M059J (cell line): Measurements from ENCODE around the gene FOXB1. TPM values are rescaled to one million over a fixed set of nuclear protein-coding genes. Genes with fewer than 3 reads are reported as not detected.
A peak's percentile ranks its signal among the peaks of the same experiment; 100 is the strongest.

Experiments
- DNase-seq: peaks from one replicate; pipeline ENCODE4 v3.0.0-alpha.2; 2012; ENCODE audit warnings: low read depth
- total RNA-seq: library from RNA; depleted of rRNA; stranded (reverse); fragments of >200 nt; shearing (Covaris generic); gene quantifications from 2 replicates; pipeline ENCODE4 v1.2.3, GENCODE V29; 2014

FOXB1 gene
- total RNA-seq, 1 experiment from 2014 or later = not detected

- no peak for DNase-seq
These were observed 5.0 kb upstream of the FOXB1 start for GRCh38 chr15:59998950-59999611.

DNA sequence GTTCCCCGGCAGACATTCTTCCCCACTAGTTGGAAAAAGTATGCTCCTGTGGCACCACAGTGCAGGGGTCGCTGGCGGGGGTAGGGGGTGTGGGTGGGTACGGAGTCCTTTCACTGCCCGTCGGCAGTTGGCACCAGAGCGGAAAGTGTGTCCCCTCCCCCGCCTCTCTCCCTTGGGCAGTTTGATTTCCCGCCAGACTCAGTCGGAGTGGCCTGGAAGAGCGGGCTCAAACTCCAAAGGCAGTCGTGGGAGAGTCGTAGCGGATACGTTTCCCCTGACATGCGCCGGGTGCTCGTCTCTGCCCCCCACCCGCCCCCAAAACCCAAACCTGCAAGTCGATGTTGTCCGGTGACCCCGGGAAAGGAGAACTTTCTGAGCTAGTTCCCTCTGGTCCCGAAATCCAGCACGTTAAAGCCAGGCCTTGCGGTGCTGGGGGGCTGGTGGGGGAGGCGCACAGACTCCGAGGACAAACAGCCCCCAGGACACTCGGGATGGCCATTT is 4.4 kb upstream of the FOXB1 start:
- no peak for DNase-seq

- DNase-seq = peak; percentile 30
These were observed 3.8 kb upstream of the FOXB1 start for GRCh38 chr15:60000113-60000823.

GRCh38 chr15:60000824-60001609 is 3.1 kb upstream of the FOXB1 start:
- no peak for DNase-seq

- DNase-seq = no peak
These were observed 2.2 kb upstream of the FOXB1 start for GRCh38 chr15:60001610-60002527.

GRCh38 chr15:60002528-60003218 is 1.4 kb upstream of the FOXB1 start:
- no peak for DNase-seq

DNA sequence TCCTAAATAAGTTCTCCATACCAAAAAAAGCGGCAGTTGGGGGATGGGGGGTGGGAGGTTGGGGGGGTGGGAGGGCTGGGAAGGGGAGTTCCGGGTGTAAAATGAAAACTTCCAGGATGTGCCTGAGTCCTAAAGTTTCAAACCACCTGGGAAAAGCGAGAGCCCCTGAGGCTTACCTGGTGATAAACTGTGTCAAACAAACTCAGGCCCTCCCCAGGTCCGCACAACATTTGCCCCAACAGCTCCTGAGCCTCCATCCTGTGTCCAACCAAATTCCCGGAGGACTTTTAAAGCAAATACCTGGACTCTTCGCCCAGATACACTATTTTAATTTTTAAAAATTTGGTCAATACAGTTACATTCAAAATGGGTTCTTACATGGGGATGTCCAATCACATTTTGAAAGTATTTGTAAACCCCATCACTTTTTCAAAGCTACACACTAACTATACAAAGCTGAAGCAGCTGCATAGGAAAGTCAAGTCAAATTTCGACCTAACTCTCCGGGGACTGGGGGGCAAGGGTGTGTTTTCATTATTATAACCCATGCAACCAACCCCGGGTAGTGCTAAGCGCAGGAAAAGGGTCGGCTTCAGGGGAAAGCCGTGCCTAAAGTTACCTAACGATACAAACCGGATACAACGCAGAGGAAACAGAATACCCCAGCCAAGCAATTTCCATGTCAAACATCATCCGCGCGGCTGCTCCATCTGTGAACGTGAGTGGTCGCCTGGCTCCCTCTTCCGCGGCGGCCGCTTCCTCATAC is 685 bp upstream of the FOXB1 start:
- no peak for DNase-seq

DNA sequence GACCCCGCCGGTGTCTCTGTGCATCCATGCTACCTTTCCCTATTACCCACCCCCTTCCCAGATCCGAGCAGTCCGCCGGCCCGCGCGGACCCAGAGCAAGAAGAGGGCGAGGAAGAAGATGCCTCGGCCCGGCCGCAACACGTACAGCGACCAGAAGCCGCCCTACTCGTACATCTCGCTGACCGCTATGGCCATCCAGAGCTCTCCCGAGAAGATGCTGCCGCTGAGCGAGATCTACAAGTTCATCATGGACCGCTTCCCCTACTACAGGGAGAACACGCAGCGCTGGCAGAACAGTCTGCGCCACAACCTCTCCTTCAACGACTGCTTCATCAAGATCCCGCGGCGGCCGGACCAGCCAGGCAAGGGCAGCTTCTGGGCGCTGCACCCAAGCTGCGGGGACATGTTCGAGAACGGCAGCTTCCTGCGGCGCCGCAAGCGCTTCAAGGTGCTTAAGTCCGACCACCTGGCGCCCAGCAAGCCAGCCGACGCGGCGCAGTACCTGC is 788 bp downstream of the FOXB1 start:
- no peak for DNase-seq

GRCh38 chr15:60005352-60006202 is 1.5 kb downstream of the FOXB1 start:
- DNase-seq = no peak

DNA sequence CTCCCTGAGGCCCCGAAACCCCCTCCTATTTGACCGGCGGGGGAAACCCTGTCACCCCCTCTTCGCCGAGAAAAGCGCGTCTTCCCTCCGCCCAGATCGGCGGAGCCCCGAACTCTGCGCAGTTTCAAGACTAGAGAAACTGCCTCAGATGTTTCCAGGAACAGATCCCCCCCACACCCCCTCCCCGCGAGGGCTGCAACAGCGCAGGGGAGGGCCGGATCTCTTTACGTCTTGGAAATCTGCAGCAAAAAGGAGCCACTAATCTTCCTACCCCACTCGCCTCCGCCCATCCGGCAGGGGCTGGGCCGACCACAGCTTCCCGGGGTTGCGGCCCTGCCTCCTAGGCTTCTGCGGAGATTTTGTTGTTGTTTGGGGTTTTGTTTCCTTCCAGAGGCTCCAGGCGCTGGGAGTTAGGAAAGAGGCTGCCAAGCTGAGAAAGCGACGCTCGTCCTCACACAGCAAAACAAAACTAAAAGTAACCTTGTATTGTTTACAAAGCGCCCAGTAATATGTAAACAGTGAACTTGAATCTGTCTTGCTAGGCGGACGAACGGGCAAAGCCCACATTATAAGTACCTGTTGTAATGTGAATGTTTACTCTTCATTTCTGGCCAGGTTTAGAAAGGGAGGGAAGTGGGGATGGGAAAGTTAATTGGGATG is 2.2 kb downstream of the FOXB1 start:
- DNase-seq = peak; percentile 67

- DNase-seq = no peak
These were observed 2.8 kb downstream of the FOXB1 start for GRCh38 chr15:60006873-60007272.

- DNase-seq = no peak
These were observed 5.2 kb downstream of the FOXB1 start for GRCh38 chr15:60009124-60009960.

- no peak for DNase-seq
These were observed 6.0 kb downstream of the FOXB1 start for GRCh38 chr15:60009980-60010732.

- no peak for DNase-seq
These were observed 6.7 kb downstream of the FOXB1 start for GRCh38 chr15:60010858-60011257.

DNA sequence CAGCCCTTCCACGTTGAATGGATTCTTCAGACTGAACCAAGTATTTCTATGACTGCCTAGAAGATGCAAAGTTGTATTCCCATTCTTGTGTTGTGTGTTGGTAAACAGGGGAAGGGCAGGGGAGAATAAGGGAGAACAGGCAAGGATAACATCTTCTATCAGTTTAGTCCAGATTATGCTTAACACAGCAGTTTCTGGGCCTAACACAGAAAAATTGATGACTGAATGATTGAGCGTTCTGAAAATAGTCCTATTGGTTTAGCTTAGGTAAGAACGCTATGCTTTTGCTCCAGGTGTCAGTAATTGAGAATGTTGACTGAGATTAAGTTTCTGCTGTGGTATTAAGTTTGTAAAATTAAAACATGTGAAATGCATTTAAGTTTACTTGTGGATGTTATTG is 8.6 kb downstream of the FOXB1 start:
- DNase-seq = no peak
